Measurements from ENCODE around the gene REM2.
"Not testable (repeated sequence)": the region's sequence is repeated elsewhere in the genome, so short reads cannot be mapped to it uniquely, and the experiment has no call there.

Gene REM2

GRCh38 chr14:22905627-22906026 is 22.6 kb downstream of the REM2 start:
- TF ChIP-seq, protein P1, sequence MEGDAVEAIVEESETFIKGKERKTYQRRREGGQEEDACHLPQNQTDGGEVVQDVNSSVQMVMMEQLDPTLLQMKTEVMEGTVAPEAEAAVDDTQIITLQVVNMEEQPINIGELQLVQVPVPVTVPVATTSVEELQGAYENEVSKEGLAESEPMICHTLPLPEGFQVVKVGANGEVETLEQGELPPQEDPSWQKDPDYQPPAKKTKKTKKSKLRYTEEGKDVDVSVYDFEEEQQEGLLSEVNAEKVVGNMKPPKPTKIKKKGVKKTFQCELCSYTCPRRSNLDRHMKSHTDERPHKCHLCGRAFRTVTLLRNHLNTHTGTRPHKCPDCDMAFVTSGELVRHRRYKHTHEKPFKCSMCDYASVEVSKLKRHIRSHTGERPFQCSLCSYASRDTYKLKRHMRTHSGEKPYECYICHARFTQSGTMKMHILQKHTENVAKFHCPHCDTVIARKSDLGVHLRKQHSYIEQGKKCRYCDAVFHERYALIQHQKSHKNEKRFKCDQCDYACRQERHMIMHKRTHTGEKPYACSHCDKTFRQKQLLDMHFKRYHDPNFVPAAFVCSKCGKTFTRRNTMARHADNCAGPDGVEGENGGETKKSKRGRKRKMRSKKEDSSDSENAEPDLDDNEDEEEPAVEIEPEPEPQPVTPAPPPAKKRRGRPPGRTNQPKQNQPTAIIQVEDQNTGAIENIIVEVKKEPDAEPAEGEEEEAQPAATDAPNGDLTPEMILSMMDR (IDR thresholded peaks at IDR 0.05; ENCODE audit: extremely low read depth, missing control alignments): no peak
- no peak for DNase-seq (ENCODE audit: low spot score)

GRCh38 chr14:22906073-22906472 is 23.1 kb downstream of the REM2 start:
- no peak for DNase-seq (ENCODE audit: low spot score)
- TF ChIP-seq, protein P1 (IDR thresholded peaks at IDR 0.05; ENCODE audit: extremely low read depth, missing control alignments): no peak

DNA sequence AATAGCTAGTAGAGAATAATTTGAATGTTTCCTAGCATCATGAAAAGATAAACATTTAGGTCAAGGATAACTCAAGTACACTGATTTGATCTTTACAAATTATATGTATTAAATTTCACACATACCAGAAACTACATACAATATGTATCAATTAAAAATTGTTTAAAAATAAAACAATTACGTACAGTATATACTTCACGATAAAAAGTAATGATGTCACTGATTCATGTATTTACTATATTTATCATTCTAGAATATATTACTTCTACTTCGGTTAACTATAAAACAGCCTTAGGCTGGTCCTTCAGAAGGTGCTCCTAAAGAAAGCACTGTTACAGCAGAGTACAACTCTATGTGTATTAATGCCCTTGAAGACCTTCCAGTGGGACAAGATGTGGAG is 24.4 kb downstream of the REM2 start:
- TF ChIP-seq, protein P1 (IDR thresholded peaks at IDR 0.05; ENCODE audit: extremely low read depth, missing control alignments): no peak
- DNase-seq (ENCODE audit: low spot score): no peak

- TF ChIP-seq, protein P1 (IDR thresholded peaks at IDR 0.05; ENCODE audit: extremely low read depth, missing control alignments): no peak
- no peak for DNase-seq (ENCODE audit: low spot score)
Measured at GRCh38 chr14:22908601-22909000, 25.6 kb downstream of the REM2 start.

DNA sequence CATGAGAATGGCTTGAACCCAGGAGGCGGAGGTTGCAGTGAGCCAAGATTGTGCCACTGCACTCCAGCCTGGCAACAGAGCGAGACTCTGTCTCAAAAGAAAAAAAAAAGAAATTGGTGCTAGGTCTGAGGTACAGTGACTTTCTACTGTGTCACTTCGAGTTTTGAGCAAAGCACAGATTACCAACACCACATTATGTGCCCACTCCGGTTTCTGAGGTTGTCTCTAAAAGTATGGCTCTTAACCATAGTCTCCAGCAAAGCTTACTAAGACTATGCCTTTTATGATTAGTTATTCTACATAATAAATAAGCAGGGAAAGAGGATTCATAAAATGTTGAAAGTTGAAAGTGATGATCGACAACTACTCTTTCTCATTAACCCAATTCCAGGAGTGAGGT is 27.9 kb downstream of the REM2 start:
- TF ChIP-seq, protein P1 (IDR thresholded peaks at IDR 0.05; ENCODE audit: extremely low read depth, missing control alignments): no peak
- DNase-seq (ENCODE audit: low spot score): no peak

DNA sequence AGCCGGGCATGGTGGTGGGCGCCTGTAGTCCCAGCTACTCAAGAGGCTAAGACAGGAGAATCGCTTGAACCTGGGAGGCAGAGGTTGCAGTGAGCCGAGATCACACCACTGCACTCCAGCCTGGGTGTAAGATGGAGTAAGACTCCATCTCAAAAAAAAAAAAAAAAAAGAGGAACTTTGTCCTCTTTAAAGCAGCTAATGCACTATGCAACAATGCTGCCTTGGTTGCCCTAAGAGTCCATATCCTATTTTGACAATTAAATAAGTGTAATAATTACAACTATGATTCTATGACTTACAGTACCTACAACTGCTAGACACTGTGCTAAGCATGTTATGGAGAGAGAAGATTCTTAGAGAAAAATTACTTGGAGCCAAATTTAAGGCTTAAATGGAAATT is 31.8 kb downstream of the REM2 start:
- DNase-seq (ENCODE audit: low spot score): not testable (repeated sequence)

DNA sequence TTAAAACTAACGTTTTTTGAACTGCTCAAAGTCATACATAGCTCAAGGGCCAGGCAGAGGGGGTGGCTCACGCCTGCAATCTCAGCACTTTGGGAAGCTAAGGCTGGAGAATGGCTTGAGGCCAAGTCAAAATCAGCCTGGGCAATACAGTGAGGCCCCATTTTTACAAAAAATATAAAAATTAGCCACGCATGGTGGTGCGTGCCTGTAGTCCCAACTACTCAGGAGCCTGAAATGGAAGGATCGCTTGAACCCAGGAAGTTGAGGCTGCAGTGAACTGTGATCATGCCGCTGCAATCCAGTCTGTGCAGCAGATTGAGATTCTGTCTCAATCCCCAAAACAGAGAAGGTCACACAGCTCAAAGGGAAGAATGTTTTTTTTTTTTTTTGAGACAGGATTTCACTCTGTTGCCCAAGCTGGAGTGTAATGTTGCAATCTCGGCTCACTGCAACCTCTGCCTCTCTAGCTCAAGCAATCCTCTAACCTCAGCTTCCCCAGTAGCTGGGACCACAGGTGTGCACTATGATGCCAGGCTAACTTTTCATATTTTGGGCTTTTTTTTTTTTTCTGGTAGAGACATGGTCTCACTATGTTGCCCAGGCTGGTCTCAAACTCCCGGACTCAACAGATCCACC is 33.0 kb downstream of the REM2 start:
- TF ChIP-seq, protein P1 (IDR thresholded peaks at IDR 0.05; ENCODE audit: extremely low read depth, missing control alignments): no peak
- no peak for DNase-seq (ENCODE audit: low spot score)
